ENCODE measurements around the gene PPP1R3D.
"Not testable (repeated sequence)": the region's sequence is repeated elsewhere in the genome, so short reads cannot be mapped to it uniquely, and the experiment has no call there.

Gene PPP1R3D

DNA sequence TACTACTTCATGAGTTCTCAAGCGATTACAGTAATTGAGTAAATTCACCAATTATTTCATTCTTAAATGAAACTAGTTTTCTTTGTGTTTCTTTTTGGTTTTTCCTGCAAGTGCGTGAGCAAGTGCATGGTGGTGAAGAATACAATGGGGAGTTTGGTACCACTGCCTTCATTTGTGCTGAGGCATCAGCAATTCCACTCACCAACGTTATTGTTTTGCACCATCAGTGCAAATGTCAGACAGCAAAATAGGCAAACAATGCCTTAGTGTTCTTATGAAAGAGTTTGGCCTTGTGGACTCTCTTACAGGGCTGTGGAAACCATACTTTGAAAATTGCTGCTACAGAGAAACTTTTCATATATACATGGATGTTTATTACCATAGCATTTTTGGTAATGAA, 26.3 kb upstream of the PPP1R3D start:
- Histone ChIP-seq H3K9ac (ENCODE audit: low read length) (no peak overlapping the region), H3K4me3 (ENCODE audit: low read depth in 1 of 2, low read length in 2 of 2) (no peak overlapping the region), H3K27me3 (ENCODE audit: control insufficient read depth in 1 of 2, insufficient read depth in 2 of 2, low read length in 2 of 2) (no peaks in the 10 kb centered on the region), H3K9me3 (ENCODE audit: low read length) (no peaks in the 10 kb centered on the region), H3K4me1 (ENCODE audit: insufficient read depth, low read length) (no peaks in the 10 kb centered on the region), H3K36me3 (ENCODE audit: insufficient read depth, low read length) (no peaks in the 10 kb centered on the region), H3K27ac (ENCODE audit: low read depth, low read length) (no peak overlapping the region)

DNA sequence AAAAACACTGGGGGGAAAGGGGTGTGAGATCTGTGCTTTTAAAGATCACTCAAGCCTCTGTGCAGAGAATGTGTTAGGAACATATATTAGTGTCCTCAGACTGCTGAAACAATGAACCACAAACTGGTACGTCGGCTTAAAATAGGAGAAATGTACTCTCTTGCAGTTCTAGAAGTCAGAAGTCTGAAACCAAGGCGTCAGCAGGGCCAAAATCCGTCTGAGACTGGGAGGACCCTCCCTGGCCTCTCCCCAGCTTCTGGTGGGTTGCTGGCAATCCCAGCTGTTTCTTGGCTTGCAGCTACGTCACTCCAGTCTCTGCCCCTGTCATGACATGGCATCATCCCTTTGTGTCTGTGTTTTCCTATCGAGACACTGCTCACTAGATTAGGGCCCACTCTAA, 22.1 kb upstream of the PPP1R3D start:
- no peak overlapping the region for H3K27ac ChIP-seq (ENCODE audit: low read depth, low read length)
- H3K4me3 ChIP-seq (ENCODE audit: low read depth in 1 of 2, low read length in 2 of 2), result no peak overlapping the region
- H3K9ac ChIP-seq (ENCODE audit: low read length), result no peak overlapping the region
- no peaks in the 10 kb centered on the region for H3K9me3 ChIP-seq (ENCODE audit: low read length)
- no peaks in the 10 kb centered on the region for H3K4me1 ChIP-seq (ENCODE audit: insufficient read depth, low read length)
- peaks cover 10% of the 10 kb centered on the region for H3K36me3 ChIP-seq (ENCODE audit: insufficient read depth, low read length)
- no peaks in the 10 kb centered on the region for H3K27me3 ChIP-seq (ENCODE audit: control insufficient read depth in 1 of 2, insufficient read depth in 2 of 2, low read length in 2 of 2)

DNA sequence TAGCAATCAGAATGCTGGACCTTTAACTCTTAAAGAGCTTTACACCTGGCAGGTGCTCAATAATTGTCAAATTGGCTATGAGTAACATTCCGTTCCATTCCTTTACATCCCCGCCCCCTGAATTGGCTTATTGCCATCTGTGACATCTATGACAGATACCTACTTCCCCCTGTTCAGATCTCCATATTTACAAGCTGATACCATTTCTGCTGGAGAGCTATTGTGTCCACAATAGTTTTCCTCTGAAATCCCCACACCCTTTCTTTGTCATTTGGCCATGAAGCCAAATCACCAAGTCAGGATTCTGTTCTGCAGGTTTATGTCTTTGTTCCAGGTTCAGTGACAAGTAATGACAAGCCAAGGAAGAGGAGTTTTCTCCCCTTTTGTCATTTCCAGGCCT, 21.3 kb upstream of the PPP1R3D start:
- Histone ChIP-seq H3K27me3 (ENCODE audit: control insufficient read depth in 1 of 2, insufficient read depth in 2 of 2, low read length in 2 of 2) (no peaks in the 10 kb centered on the region), H3K9me3 (ENCODE audit: low read length) (no peaks in the 10 kb centered on the region), H3K4me1 (ENCODE audit: insufficient read depth, low read length) (no peaks in the 10 kb centered on the region), H3K9ac (ENCODE audit: low read length) (no peak overlapping the region), H3K27ac (ENCODE audit: low read depth, low read length) (no peak overlapping the region), H3K36me3 (ENCODE audit: insufficient read depth, low read length) (peaks cover 10% of the 10 kb centered on the region), H3K4me3 (ENCODE audit: low read depth in 1 of 2, low read length in 2 of 2) (no peak overlapping the region)

DNA sequence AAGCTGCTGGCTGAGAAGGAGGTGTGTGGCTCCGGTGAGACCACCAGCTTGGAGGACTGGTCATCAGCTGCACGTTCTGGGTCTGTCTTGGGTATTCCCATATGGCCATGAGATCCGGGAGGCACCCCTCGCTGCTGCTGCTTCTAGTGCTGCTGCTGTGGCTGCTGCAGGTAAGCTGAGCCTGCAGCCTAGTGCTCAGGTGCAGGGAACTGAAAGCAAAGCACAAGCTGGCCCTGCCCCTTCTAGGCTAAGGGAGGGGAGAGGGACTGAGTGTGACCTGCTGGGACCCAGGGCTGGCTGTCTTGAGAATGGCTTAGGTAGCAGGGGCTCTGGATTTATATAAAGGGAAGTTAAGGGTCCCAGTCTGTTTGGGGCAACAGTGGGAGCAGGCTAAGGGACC, 18.5 kb upstream of the PPP1R3D start:
- Histone ChIP-seq H3K27me3 (ENCODE audit: control insufficient read depth in 1 of 2, insufficient read depth in 2 of 2, low read length in 2 of 2) (no peaks in the 10 kb centered on the region), H3K9me3 (ENCODE audit: low read length) (no peaks in the 10 kb centered on the region), H3K9ac (ENCODE audit: low read length) (no peak overlapping the region), H3K36me3 (ENCODE audit: insufficient read depth, low read length) (peaks cover 10% of the 10 kb centered on the region), H3K27ac (ENCODE audit: low read depth, low read length) (no peak overlapping the region), H3K4me3 (ENCODE audit: low read depth in 1 of 2, low read length in 2 of 2) (no peak overlapping the region), H3K4me1 (ENCODE audit: insufficient read depth, low read length) (no peaks in the 10 kb centered on the region)

DNA sequence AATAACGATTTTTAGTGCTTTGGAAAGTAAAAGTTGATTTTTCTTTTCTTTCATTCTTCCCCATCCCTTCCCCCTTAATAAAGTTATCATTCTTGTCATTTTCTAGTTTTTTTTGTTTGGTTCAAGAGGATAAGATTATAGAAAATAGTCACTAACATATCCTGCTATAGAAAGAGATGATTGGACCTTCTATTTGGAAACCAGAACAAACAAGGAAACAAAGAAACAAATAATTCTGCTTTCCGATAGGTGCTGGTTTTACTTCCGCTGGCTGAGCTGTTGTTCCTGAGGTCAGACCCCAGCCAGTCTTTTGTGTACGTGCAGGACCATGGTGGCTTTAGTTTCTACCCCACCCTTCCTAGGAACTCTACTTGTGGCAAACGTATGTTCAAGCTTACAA, 18.0 kb upstream of the PPP1R3D start, which contains the start of gene CDH26:
CDH26 (plus strand) TSS at position 301 of the 400 bp plus-strand sequence. CDS start 304 bp downstream, outside the sequence.
- Histone ChIP-seq H3K9me3 (ENCODE audit: low read length) (no peaks in the 10 kb centered on the region), H3K36me3 (ENCODE audit: insufficient read depth, low read length) (peaks cover 10% of the 10 kb centered on the region), H3K27ac (ENCODE audit: low read depth, low read length) (no peak within 1 kb of the TSS), H3K4me3 (ENCODE audit: low read depth in 1 of 2, low read length in 2 of 2) (no peak within 1 kb of the TSS), H3K27me3 (ENCODE audit: control insufficient read depth in 1 of 2, insufficient read depth in 2 of 2, low read length in 2 of 2) (no peaks in the 10 kb centered on the region), H3K9ac (ENCODE audit: low read length) (no peak within 1 kb of the TSS), H3K4me1 (ENCODE audit: insufficient read depth, low read length) (no peaks in the 10 kb centered on the region)

DNA sequence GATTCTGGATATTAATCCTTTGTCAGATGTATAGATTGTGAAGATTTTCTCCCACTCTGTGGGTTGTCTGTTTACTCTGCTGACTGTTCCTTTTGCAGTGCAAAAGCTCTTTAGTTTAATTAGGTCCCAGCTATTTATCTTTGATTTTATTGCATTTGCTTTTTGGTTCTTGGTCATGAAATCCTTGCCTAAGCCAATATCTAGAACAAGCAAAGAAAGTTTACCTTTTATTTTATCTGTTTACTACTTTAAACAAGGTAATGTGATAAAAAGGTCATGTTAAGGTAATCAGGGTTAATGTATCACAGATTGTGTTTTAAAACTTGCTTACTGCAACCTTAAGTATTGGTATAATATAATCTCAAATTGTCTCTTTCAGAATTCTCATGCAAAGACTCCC, 17.5 kb upstream of the PPP1R3D start:
- not testable (repeated sequence) for H3K4me3 ChIP-seq (ENCODE audit: low read depth in 1 of 2, low read length in 2 of 2); H3K9ac ChIP-seq (ENCODE audit: low read length); H3K27me3 ChIP-seq (ENCODE audit: control insufficient read depth in 1 of 2, insufficient read depth in 2 of 2, low read length in 2 of 2); H3K9me3 ChIP-seq (ENCODE audit: low read length); H3K4me1 ChIP-seq (ENCODE audit: insufficient read depth, low read length); H3K27ac ChIP-seq (ENCODE audit: low read depth, low read length)
- H3K36me3 ChIP-seq (ENCODE audit: insufficient read depth, low read length), result peaks cover 10% of the 10 kb centered on the region

DNA sequence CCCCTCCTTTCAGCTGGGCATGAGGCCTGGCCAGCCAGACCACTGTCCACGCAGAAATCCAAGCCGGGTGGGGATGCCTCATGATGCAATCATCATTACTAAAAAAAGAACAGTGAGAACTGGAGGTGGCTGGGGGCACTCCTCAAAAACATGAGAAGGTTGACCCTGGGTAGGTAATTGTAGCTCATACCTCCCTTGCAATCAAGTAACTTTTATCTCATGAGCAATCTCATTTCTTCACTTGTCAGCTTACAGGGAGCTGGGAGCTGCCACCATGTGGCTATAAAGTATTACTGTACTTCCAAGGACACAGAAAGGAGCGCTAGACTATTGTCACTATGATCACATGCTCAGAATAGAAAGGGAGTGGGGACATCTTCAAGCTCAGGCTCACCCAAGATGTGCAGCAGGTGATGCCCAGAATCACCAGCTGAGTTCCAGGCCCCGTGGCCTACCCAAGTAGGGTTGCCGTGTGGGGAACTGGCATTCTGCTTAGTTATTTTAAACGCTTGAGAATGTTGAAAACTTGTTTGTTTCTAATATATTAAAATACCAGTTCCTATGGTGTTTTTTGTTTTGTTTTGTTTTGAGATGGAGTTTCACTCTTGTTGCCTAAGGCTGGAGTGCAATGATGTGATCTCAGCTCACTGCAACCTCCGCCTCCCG, 15.2 kb upstream of the PPP1R3D start:
- no peaks in the 10 kb centered on the region for H3K9me3 ChIP-seq (ENCODE audit: low read length)
- H3K4me3 ChIP-seq (ENCODE audit: low read depth in 1 of 2, low read length in 2 of 2), result no peak overlapping the region
- H3K27me3 ChIP-seq (ENCODE audit: control insufficient read depth in 1 of 2, insufficient read depth in 2 of 2, low read length in 2 of 2), result no peaks in the 10 kb centered on the region
- no peaks in the 10 kb centered on the region for H3K4me1 ChIP-seq (ENCODE audit: insufficient read depth, low read length)
- H3K27ac ChIP-seq (ENCODE audit: low read depth, low read length), result no peak overlapping the region
- H3K9ac ChIP-seq (ENCODE audit: low read length), result no peak overlapping the region
- peaks cover 10% of the 10 kb centered on the region for H3K36me3 ChIP-seq (ENCODE audit: insufficient read depth, low read length)

DNA sequence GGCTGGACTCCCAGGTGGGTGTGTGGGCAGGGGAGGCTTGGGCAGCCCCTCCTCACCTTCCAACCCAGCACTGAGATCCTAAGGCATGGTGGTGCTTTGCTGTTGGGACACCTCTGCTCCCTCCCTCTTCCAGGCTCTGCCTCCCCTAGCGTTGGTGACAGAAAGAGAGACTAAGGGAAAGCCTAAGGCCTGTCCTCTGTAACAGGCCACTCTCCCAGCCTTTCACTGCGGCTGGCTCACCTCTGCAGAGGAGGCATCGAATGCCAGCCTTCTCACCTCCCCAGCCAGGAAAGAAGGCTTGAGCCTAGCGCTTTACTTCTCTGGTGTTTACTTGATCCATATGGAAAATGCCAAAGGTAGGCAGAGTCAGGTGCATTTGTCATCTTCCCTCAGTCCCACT, 14.6 kb upstream of the PPP1R3D start:
- Histone ChIP-seq H3K4me3 (ENCODE audit: low read depth in 1 of 2, low read length in 2 of 2) (no peak overlapping the region), H3K27me3 (ENCODE audit: control insufficient read depth in 1 of 2, insufficient read depth in 2 of 2, low read length in 2 of 2) (no peaks in the 10 kb centered on the region), H3K9ac (ENCODE audit: low read length) (no peak overlapping the region), H3K9me3 (ENCODE audit: low read length) (no peaks in the 10 kb centered on the region), H3K36me3 (ENCODE audit: insufficient read depth, low read length) (peaks cover 14% of the 10 kb centered on the region), H3K4me1 (ENCODE audit: insufficient read depth, low read length) (no peaks in the 10 kb centered on the region), H3K27ac (ENCODE audit: low read depth, low read length) (no peak overlapping the region)

DNA sequence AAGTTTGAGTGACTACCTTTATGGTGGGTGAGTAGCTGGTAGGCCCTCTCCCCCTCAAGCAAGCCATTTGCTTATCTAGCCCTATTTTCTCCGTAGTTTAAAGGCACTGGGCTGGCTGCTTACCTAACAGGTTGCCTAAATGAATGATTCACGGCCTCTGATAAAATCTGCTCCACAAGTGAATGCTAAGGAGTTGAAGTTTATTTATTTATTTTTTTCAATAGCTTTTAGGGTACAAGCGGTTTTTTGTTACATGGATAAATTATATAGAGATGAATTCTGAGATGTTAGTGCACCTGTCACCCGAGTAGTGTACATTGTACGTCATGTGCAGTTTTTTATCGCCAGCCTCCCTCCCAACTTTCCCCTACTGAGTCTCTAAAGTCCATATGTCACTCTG, 9.8 kb upstream of the PPP1R3D start:
- Histone ChIP-seq H3K27ac (ENCODE audit: low read depth, low read length) (no peak overlapping the region), H3K4me3 (ENCODE audit: low read depth in 1 of 2, low read length in 2 of 2) (no peak overlapping the region), H3K36me3 (ENCODE audit: insufficient read depth, low read length) (peaks cover 5% of the 10 kb centered on the region), H3K4me1 (ENCODE audit: insufficient read depth, low read length) (peaks cover 13% of the 10 kb centered on the region), H3K9me3 (ENCODE audit: low read length) (no peaks in the 10 kb centered on the region), H3K9ac (ENCODE audit: low read length) (no peak overlapping the region), H3K27me3 (ENCODE audit: control insufficient read depth in 1 of 2, insufficient read depth in 2 of 2, low read length in 2 of 2) (no peaks in the 10 kb centered on the region)

DNA sequence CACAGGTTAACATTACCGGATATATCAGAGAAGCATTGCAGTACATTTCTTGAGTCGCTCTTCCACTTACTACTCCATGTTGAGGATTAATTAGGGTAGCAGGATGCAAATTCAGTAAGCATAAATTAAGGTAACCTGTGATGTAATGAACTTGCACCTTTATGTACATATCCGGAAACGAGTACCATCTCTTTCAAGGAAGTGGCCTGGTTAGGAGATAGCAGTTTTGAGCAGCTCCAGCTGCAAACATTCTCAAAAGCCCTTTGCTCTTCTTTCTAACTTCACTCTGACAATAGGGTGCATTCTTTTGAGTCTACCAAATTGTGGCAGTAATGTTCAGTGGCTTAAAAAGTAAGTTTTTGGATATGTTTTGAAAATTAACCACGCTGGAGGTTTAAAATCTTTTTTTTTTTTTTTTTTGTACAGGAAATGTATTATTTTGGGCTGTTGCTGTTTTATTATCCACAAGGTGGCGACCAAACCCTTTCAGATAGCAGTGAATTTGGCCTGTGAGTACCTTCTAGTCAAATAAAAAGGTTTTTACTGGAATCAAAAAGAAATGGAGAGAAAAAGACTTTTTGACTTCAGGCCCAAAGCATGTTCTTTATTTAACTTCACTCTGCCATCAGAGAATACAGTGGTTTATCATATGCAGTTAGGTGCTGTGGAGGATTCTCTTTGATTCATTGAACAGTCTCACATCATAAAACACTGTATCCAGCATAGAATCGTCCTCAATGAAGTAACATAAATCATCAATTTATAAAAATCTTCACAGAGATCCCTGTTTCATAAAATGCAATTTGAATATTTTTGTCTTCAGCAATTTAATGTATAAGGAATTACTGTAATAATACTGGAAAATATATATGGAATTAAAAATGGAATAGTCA, 9.0 kb upstream of the PPP1R3D start:
- H3K27me3 ChIP-seq (ENCODE audit: control insufficient read depth in 1 of 2, insufficient read depth in 2 of 2, low read length in 2 of 2), result no peaks in the 10 kb centered on the region
- no peak overlapping the region for H3K9ac ChIP-seq (ENCODE audit: low read length)
- peaks cover 13% of the 10 kb centered on the region for H3K36me3 ChIP-seq (ENCODE audit: insufficient read depth, low read length)
- no peak overlapping the region for H3K4me3 ChIP-seq (ENCODE audit: low read depth in 1 of 2, low read length in 2 of 2)
- no peaks in the 10 kb centered on the region for H3K9me3 ChIP-seq (ENCODE audit: low read length)
- peaks cover 19% of the 10 kb centered on the region for H3K4me1 ChIP-seq (ENCODE audit: insufficient read depth, low read length)
- H3K27ac ChIP-seq (ENCODE audit: low read depth, low read length), result no peak overlapping the region

DNA sequence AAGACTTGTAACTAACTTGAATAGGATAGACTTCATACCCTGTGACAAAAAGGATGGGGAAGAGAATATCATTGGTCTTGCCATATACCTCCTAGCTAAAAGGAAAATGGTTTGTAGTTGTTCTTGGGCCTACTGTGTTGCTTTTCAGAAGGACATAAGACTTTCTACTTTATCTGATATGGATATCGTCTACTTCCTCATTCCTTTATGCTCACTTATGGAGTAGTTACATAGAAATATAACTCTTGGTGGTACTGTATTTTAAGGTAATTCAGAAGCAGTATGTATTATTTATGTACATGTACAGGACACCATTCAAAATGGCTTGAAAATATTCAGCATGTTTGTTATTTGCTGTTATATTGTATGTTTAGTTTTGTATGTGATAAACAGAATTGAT, 8.1 kb upstream of the PPP1R3D start:
- no peaks in the 10 kb centered on the region for H3K9me3 ChIP-seq (ENCODE audit: low read length)
- H3K4me3 ChIP-seq (ENCODE audit: low read depth in 1 of 2, low read length in 2 of 2), result no peak overlapping the region
- H3K27ac ChIP-seq (ENCODE audit: low read depth, low read length), result no peak overlapping the region
- no peak overlapping the region for H3K9ac ChIP-seq (ENCODE audit: low read length)
- peaks cover 19% of the 10 kb centered on the region for H3K4me1 ChIP-seq (ENCODE audit: insufficient read depth, low read length)
- H3K27me3 ChIP-seq (ENCODE audit: control insufficient read depth in 1 of 2, insufficient read depth in 2 of 2, low read length in 2 of 2), result no peaks in the 10 kb centered on the region
- peaks cover 21% of the 10 kb centered on the region for H3K36me3 ChIP-seq (ENCODE audit: insufficient read depth, low read length)
